IMR-90 (cell line): ENCODE measurements around the gene COL13A1. TPM values are rescaled to one million over a fixed set of nuclear protein-coding genes. Genes with fewer than 3 reads are reported as not detected.

Experiments used
- ATAC-seq: fragments of 200-7000 bp; cut with Tn5 transposase; 2 replicates; pipeline ENCODE4 v1.9.1; 2020; ENCODE audit warnings: low read depth, mild to moderate bottlenecking, moderate library complexity
- BruUV-seq: library from RNA; stranded (reverse); fragments of 400-500 nt; replicated peaks from 2 replicates; lab custom pipeline; 2021; lab: Mats Ljungman, UMichigan
- CTCF ChIA-PET: fragments of 300-600 bp; formaldehyde crosslinking; extraction: SDS; loops from one replicate; lab custom pipeline; 2021; ENCODE audit warnings: antibody characterized with exemption; lab: Yijun Ruan, JAX
- POLR2A ChIA-PET: fragments of 300-600 bp; sonication (Branson Sonifier 250); formaldehyde crosslinking; loops from one replicate; lab custom pipeline; 2022; ENCODE audit warnings: antibody characterized with exemption; ENCODE audit not compliant: unreplicated experiment; lab: Charles Lee
- DNase-seq: peaks from one replicate; pipeline ENCODE4 v3.0.0; 2013
- H2AFZ ChIP-seq: replicated peaks from 2 replicates; pipeline ENCODE3; 2013; ENCODE audit warnings: low read length, mild to moderate bottlenecking; ENCODE audit not compliant: poor library complexity
- H2AK5ac ChIP-seq: 2 replicates; pipeline ENCODE4 v1.6.1; 2013; ENCODE audit warnings: low read depth, low read length, inconsistent platforms
- H2AK9ac ChIP-seq: replicated peaks from 2 replicates; pipeline ENCODE3; 2013; ENCODE audit warnings: mild to moderate bottlenecking, low read depth, low read length, moderate library complexity; ENCODE audit not compliant: poor library complexity
- H2BK120ac ChIP-seq: 2 replicates; pipeline ENCODE4 v1.6.1; 2013; ENCODE audit warnings: low read depth, low read length, inconsistent platforms
- H2BK15ac ChIP-seq: 3 replicates; pipeline ENCODE4 v1.6.1; 2013; ENCODE audit warnings: low read depth, low read length, inconsistent platforms
- H2BK20ac ChIP-seq: 2 replicates; pipeline ENCODE4 v1.6.1; 2013; ENCODE audit warnings: low read depth, mild to moderate bottlenecking, inconsistent platforms, low read length, moderate library complexity
- H2BK5ac ChIP-seq: 2 replicates; pipeline ENCODE4 v1.6.1; 2013; ENCODE audit warnings: mild to moderate bottlenecking, low read depth, low read length, inconsistent platforms; ENCODE audit not compliant: poor library complexity, severe bottlenecking
- H3K14ac ChIP-seq: replicated peaks from 2 replicates; pipeline ENCODE4 v1.6.1; 2013; ENCODE audit warnings: low read depth, low read length, inconsistent platforms
- H3K18ac ChIP-seq: 2 replicates; pipeline ENCODE4 v1.6.1; 2013; ENCODE audit warnings: low read depth, low read length, control low read depth
- H3K23ac ChIP-seq: 2 replicates; pipeline ENCODE4 v1.6.1; 2013; ENCODE audit warnings: low read depth, low read length, inconsistent platforms
- H3K27ac ChIP-seq: 2 replicates; pipeline ENCODE4 v1.5.1; 2013; ENCODE audit warnings: mild to moderate bottlenecking, control low read depth, low read length; ENCODE audit not compliant: insufficient read depth
- H3K27me3 ChIP-seq: 2 replicates; pipeline ENCODE4 v1.6.1; 2013; ENCODE audit warnings: low read length; ENCODE audit not compliant: control insufficient read depth, insufficient read depth
- H3K36me3 ChIP-seq: 2 replicates; pipeline ENCODE4 v1.6.1; 2013; ENCODE audit warnings: low read length, mixed read lengths; ENCODE audit not compliant: control insufficient read depth, insufficient read depth
- H3K4ac ChIP-seq: 2 replicates; pipeline ENCODE4 v1.6.1; 2013; ENCODE audit warnings: low read depth, low read length, inconsistent platforms
- H3K4me1 ChIP-seq: 2 replicates; pipeline ENCODE4 v1.6.1; 2013; ENCODE audit warnings: low read length, mixed read lengths; ENCODE audit not compliant: control insufficient read depth, insufficient read depth
- H3K4me2 ChIP-seq: 2 replicates; pipeline ENCODE4 v1.6.1; 2013; ENCODE audit warnings: low read depth, mild to moderate bottlenecking, control low read depth, low read length, moderate library complexity
- H3K4me3 ChIP-seq: 2 replicates; pipeline ENCODE4 v1.5.1; 2013; ENCODE audit warnings: low read depth, mild to moderate bottlenecking, control low read depth, low read length, moderate library complexity; ENCODE audit not compliant: insufficient read depth
- H3K56ac ChIP-seq: 2 replicates; pipeline ENCODE4 v1.6.1; 2013; ENCODE audit warnings: low read length, inconsistent platforms; ENCODE audit not compliant: insufficient read depth; ENCODE audit errors: extremely low read depth
- H3K79me1 ChIP-seq, 2 experiments: 2 replicates each; pipeline ENCODE4 v1.6.1; 2013; ENCODE audit warnings: low read length in 2 of 2, inconsistent platforms in 1 of 2, low read depth in 1 of 2
- H3K9ac ChIP-seq: 2 replicates; pipeline ENCODE4 v1.6.1; 2013; ENCODE audit warnings: low read depth, low read length, control low read depth
- H3K9me1 ChIP-seq: 2 replicates; pipeline ENCODE4 v1.6.1; 2013; ENCODE audit warnings: low read length, inconsistent platforms; ENCODE audit not compliant: insufficient read depth
- H3K9me3 ChIP-seq: 2 replicates; pipeline ENCODE4 v1.6.1; 2013; ENCODE audit warnings: low read length; ENCODE audit not compliant: control insufficient read depth, insufficient read depth
- H4K20me1 ChIP-seq: 2 replicates; pipeline ENCODE4 v1.6.1; 2013; ENCODE audit warnings: low read length, inconsistent platforms; ENCODE audit not compliant: insufficient read depth
- H4K5ac ChIP-seq: 2 replicates; pipeline ENCODE4 v1.6.1; 2013; ENCODE audit warnings: mild to moderate bottlenecking, low read depth, low read length, control low read depth
- H4K8ac ChIP-seq, 2 experiments: 2 replicates each; pipeline ENCODE4 v1.6.1; 2013; ENCODE audit warnings: low read depth in 2 of 2, low read length in 2 of 2, control low read depth in 1 of 2, inconsistent platforms in 1 of 2
- H4K91ac ChIP-seq: 2 replicates; pipeline ENCODE4 v1.6.1; 2013; ENCODE audit warnings: low read depth, low read length, inconsistent platforms; ENCODE audit not compliant: insufficient read depth
- BHLHE40 ChIP-seq: fragments of 150-350 bp; IDR thresholded peaks from 2 replicates; pipeline ENCODE4 v1.6.1; 2016; ENCODE audit warnings: mild to moderate bottlenecking, low read depth, low read length
- CTCF ChIP-seq: conservative IDR thresholded peaks from 2 replicates; pipeline ENCODE4 v1.5.1; 2012; ENCODE audit warnings: mild to moderate bottlenecking, low read depth, low read length, improper control_type of control experiment
- ELK1 ChIP-seq: fragments of 150-350 bp; IDR thresholded peaks from 2 replicates; pipeline ENCODE4 v1.6.1; 2016; ENCODE audit warnings: low read depth, mild to moderate bottlenecking, low read length, moderate library complexity, borderline replicate concordance
- FOS ChIP-seq: fragments of 150-350 bp; IDR thresholded peaks from 2 replicates; pipeline ENCODE4 v1.6.1; 2016; ENCODE audit warnings: low read depth, low read length
- MAFK ChIP-seq: IDR thresholded peaks from 2 replicates; pipeline ENCODE4 v1.6.1; 2012; ENCODE audit warnings: low read depth, low read length, improper control_type of control experiment
- MAZ ChIP-seq: IDR thresholded peaks from 2 replicates; pipeline ENCODE4 v1.6.1; 2012; ENCODE audit warnings: low read depth, mild to moderate bottlenecking, low read length, improper control_type of control experiment, moderate library complexity, borderline replicate concordance
- MXI1 ChIP-seq: IDR thresholded peaks from 2 replicates; pipeline ENCODE4 v1.6.1; 2012; ENCODE audit warnings: low read depth, mild to moderate bottlenecking, low read length, moderate library complexity, borderline replicate concordance
- NFE2L2 ChIP-seq: fragments of 150-350 bp; IDR thresholded peaks from 2 replicates; pipeline ENCODE4 v1.6.1; 2016; ENCODE audit warnings: low read depth, mild to moderate bottlenecking, low read length
- POLR2A ChIP-seq: IDR thresholded peaks from 2 replicates; pipeline ENCODE4 v1.6.1; 2012; ENCODE audit warnings: mild to moderate bottlenecking, low read depth, low read length
- RAD21 ChIP-seq: IDR thresholded peaks from 2 replicates; pipeline ENCODE4 v1.6.1; 2012; ENCODE audit warnings: low read length, improper control_type of control experiment
- RCOR1 ChIP-seq: IDR thresholded peaks from 2 replicates; pipeline ENCODE4 v1.6.1; 2012; ENCODE audit warnings: mild to moderate bottlenecking, low read length, improper control_type of control experiment; ENCODE audit not compliant: insufficient replicate concordance
- RFX5 ChIP-seq: IDR thresholded peaks from 2 replicates; pipeline ENCODE4 v1.8.0; 2012; ENCODE audit warnings: low read depth, mild to moderate bottlenecking, low read length, moderate library complexity
- SMC3 ChIP-seq: fragments of 150-350 bp; IDR thresholded peaks from 2 replicates; pipeline ENCODE4 v1.6.1; 2016; ENCODE audit warnings: low read depth, mild to moderate bottlenecking, antibody characterized with exemption, low read length, moderate library complexity
- USF2 ChIP-seq: fragments of 150-350 bp; IDR thresholded peaks from 2 replicates; pipeline ENCODE4 v1.6.1; 2017; ENCODE audit warnings: mild to moderate bottlenecking, antibody characterized with exemption, low read length, low read depth
- WGBS, 2 experiments: methylation state at CpG; one replicate each; pipeline versions ENCODE4 v1.1.5 to v1.1.7; 2013; ENCODE audit warnings: missing lambda C conversion rate in 2 of 2; ENCODE audit not compliant: insufficient read length in 1 of 2; ENCODE audit errors: extremely low coverage in 2 of 2; 5-methylcytosine and 5-hydroxymethylcytosine counted together
- dilution Hi-C: fragments of 300-500 bp; cut with HindIII; formaldehyde crosslinking; loops from one replicate; pipeline ENCODE4 v1.14.3; 2018; ENCODE audit warnings: low sequenced_read_pairs; ENCODE audit not compliant: unreplicated experiment
- in situ Hi-C: fragments of 300-500 bp; cut with MboI; formaldehyde crosslinking; loops from 3 replicates; pipeline ENCODE4 v1.14.3; 2019; ENCODE audit warnings: low sequenced_read_pairs, inconsistent platforms, mixed read lengths
- intact Hi-C: fragments of 100-400 bp; cut with micrococcal nuclease; formaldehyde crosslinking; loops from 2 replicates; pipeline ENCODE4 v1.10.0; 2022
- polyA plus RNA-seq, 3 experiments: library from polyadenylated mRNA; depleted of rRNA; stranded (reverse); fragments of >200 nt; gene quantifications; 2 replicates each; pipeline ENCODE4 v1.2.3, GENCODE V29; 2012; ENCODE audit warnings: low replicate concordance in 1 of 3
- total RNA-seq: library from RNA; depleted of rRNA; stranded (reverse); fragments of >200 nt; gene quantifications from 2 replicates; pipeline ENCODE4 v1.2.3, GENCODE V29; 2012

Gene COL13A1
- total and polyA plus RNA-seq, 2 of the 4 experiments (the other 2 are of a cell fraction): 12.2 to 31.3 TPM

- Histone ChIP-seq H3K4ac (peak overlapping the region; percentile 48; the same call in 1 of the 2 replicates), H3K9ac (no peak overlapping the region), H3K4me1 (peaks cover 20% of the 10 kb centered on the region; the same call in 1 of the 2 replicates), H3K56ac (no peak overlapping the region), H3K4me2 (no peak overlapping the region), H3K36me3 (no peaks in the 10 kb centered on the region), H2AFZ (peak overlapping the region; percentile 71), H3K79me1 (no peaks in the 10 kb centered on the region), H3K18ac (peak overlapping the region; percentile 4; the same call in 1 of the 2 replicates), H2AK5ac (no peak overlapping the region), H3K14ac (0 out of 2 replicates have a peak overlapping the region, but pooled peaks have one; percentile 34), H2BK15ac (no peak overlapping the region), H2BK20ac (no peak overlapping the region), H4K91ac (no peak overlapping the region), H3K23ac (no peak overlapping the region), H2AK9ac (peak overlapping the region; percentile 85), H4K20me1 (no peaks in the 10 kb centered on the region), H2BK120ac (0 out of 2 replicates have a peak overlapping the region, but pooled peaks have one; percentile 6), H3K4me3 (no peak overlapping the region), H4K5ac (no peak overlapping the region; the same call in 1 of the 2 replicates), H3K27ac (peak overlapping the region; percentile 12; the same call in 1 of the 2 replicates), H2BK5ac (no peak overlapping the region), H4K8ac (no peak overlapping the region), H3K9me1 (peaks cover 6% of the 10 kb centered on the region; the same call in 1 of the 2 replicates), H3K27me3 (peaks cover 4% of the 10 kb centered on the region), H3K9me3 (no peaks in the 10 kb centered on the region)
- WGBS, 2 experiments: 0% methylated on average over 1 of the region's 10 CpGs; no CpG with 5 or more reads in 1 of the 2 experiments
- no TSS peak for BruUV-seq
- ChIA-PET POLR2A (no interaction called here), CTCF (interaction anchor here (0.6 to 1.4 kb wide), 4 partner anchors 8 to 157 kb away, joined by 3 to 5 read pairs (median 3); no protein-coding TSS in a partner anchor)
- in situ Hi-C loops: no loop called here
- ATAC-seq: peak; percentile 44
- dilution Hi-C loops: no loop called here
- intact Hi-C loops: no loop called here
- DNase-seq: peak; percentile 41
- no peak for TF ChIP-seq SMC3
- no peak for TF ChIP-seq POLR2A
- TF ChIP-seq ELK1: no peak
- no peak for TF ChIP-seq BHLHE40
- TF ChIP-seq USF2: no peak
- no peak for TF ChIP-seq RCOR1
- TF ChIP-seq CTCF: no peak
- no peak for TF ChIP-seq NFE2L2
- TF ChIP-seq RFX5: no peak
- no peak for TF ChIP-seq MAFK
- TF ChIP-seq FOS: no peak
- TF ChIP-seq MXI1: no peak
- TF ChIP-seq MAZ: no peak
- no peak for TF ChIP-seq RAD21
Observed at GRCh38 chr10:69757553-69758309, 44.0 kb upstream of the COL13A1 start.
